ENCODE measurements around the gene DNM3.

The DNM3 gene

GRCh38 chr1:171901245-171901644, 59.9 kb downstream of the DNM3 start:
- Histone ChIP-seq H3K9me2 (ENCODE audit: low read depth, low read length) (no peaks in the 10 kb centered on the region), H4K20me1 (ENCODE audit: insufficient read depth, low read length) (no peaks in the 10 kb centered on the region), H2AFZ (ENCODE audit: low read length) (no peak overlapping the region), H3K9me3 (ENCODE audit: low read length) (no peaks in the 10 kb centered on the region), H3K9ac (ENCODE audit: low read length) (no peak overlapping the region), H3K4me1 (ENCODE audit: insufficient read depth, low read length, severe bottlenecking) (no peaks in the 10 kb centered on the region), H3F3A (ENCODE audit: insufficient read depth, low read length) (no peaks in the 10 kb centered on the region), H3K4me2 (ENCODE audit: low read length) (no peak overlapping the region), H3K79me2 (ENCODE audit: insufficient read depth, low read length) (no peaks in the 10 kb centered on the region), H3K4me3 (ENCODE audit: low read depth, low read length, poor library complexity, severe bottlenecking) (no peak overlapping the region), H3K27me3 (ENCODE audit: insufficient read depth, low read length) (no peaks in the 10 kb centered on the region), H3K27ac (ENCODE audit: low read depth, low read length, poor library complexity, severe bottlenecking) (no peak overlapping the region), H3K36me3 (ENCODE audit: insufficient read depth, low read length) (no peaks in the 10 kb centered on the region)
- TF ChIP-seq CTCF (IDR thresholded peaks at IDR 0.05; ENCODE audit: low read length) (no peak), EZH2 (IDR thresholded peaks at IDR 0.05; ENCODE audit: borderline replicate concordance, low read length) (no peak)

GRCh38 chr1:171902527-171902926, 61.2 kb downstream of the DNM3 start:
- Histone ChIP-seq H3K9me3 (ENCODE audit: low read length) (no peaks in the 10 kb centered on the region), H3K27me3 (ENCODE audit: insufficient read depth, low read length) (no peaks in the 10 kb centered on the region), H3F3A (ENCODE audit: insufficient read depth, low read length) (no peaks in the 10 kb centered on the region), H3K9ac (ENCODE audit: low read length) (no peak overlapping the region), H3K27ac (ENCODE audit: low read depth, low read length, poor library complexity, severe bottlenecking) (no peak overlapping the region), H4K20me1 (ENCODE audit: insufficient read depth, low read length) (no peaks in the 10 kb centered on the region), H3K4me3 (ENCODE audit: low read depth, low read length, poor library complexity, severe bottlenecking) (no peak overlapping the region), H3K79me2 (ENCODE audit: insufficient read depth, low read length) (no peaks in the 10 kb centered on the region), H3K4me1 (ENCODE audit: insufficient read depth, low read length, severe bottlenecking) (no peaks in the 10 kb centered on the region), H3K36me3 (ENCODE audit: insufficient read depth, low read length) (no peaks in the 10 kb centered on the region), H3K4me2 (ENCODE audit: low read length) (no peak overlapping the region), H2AFZ (ENCODE audit: low read length) (no peak overlapping the region), H3K9me2 (ENCODE audit: low read depth, low read length) (no peaks in the 10 kb centered on the region)
- TF ChIP-seq CTCF (IDR thresholded peaks at IDR 0.05; ENCODE audit: low read length) (no peak), EZH2 (IDR thresholded peaks at IDR 0.05; ENCODE audit: borderline replicate concordance, low read length) (no peak)

- Histone ChIP-seq H4K20me1 (ENCODE audit: insufficient read depth, low read length) (no peaks in the 10 kb centered on the region), H3K9me2 (ENCODE audit: low read depth, low read length) (no peaks in the 10 kb centered on the region), H3K4me2 (ENCODE audit: low read length) (no peak overlapping the region), H3K9me3 (ENCODE audit: low read length) (no peaks in the 10 kb centered on the region), H3K4me1 (ENCODE audit: insufficient read depth, low read length, severe bottlenecking) (no peaks in the 10 kb centered on the region), H3K27ac (ENCODE audit: low read depth, low read length, poor library complexity, severe bottlenecking) (no peak overlapping the region), H3K4me3 (ENCODE audit: low read depth, low read length, poor library complexity, severe bottlenecking) (no peak overlapping the region), H3K27me3 (ENCODE audit: insufficient read depth, low read length) (no peaks in the 10 kb centered on the region), H3F3A (ENCODE audit: insufficient read depth, low read length) (no peaks in the 10 kb centered on the region), H3K36me3 (ENCODE audit: insufficient read depth, low read length) (no peaks in the 10 kb centered on the region), H2AFZ (ENCODE audit: low read length) (no peak overlapping the region), H3K9ac (ENCODE audit: low read length) (no peak overlapping the region), H3K79me2 (ENCODE audit: insufficient read depth, low read length) (no peaks in the 10 kb centered on the region)
- TF ChIP-seq CTCF (IDR thresholded peaks at IDR 0.05; ENCODE audit: low read length) = no peak
- no peak for TF ChIP-seq EZH2 (IDR thresholded peaks at IDR 0.05; ENCODE audit: borderline replicate concordance, low read length)
Observed at GRCh38 chr1:171904778-171905450, 63.6 kb downstream of the DNM3 start.

Measured in OCI-LY1 (cell line).